IPS-18c (cell line): ENCODE measurements around the gene PGA3.
A peak's percentile ranks its signal among the peaks of the same experiment; 100 is the strongest.
"Not testable (repeated sequence)": the region's sequence is repeated elsewhere in the genome, so short reads cannot be mapped to it uniquely, and the experiment has no call there.

Experiments used
- H3K4me3 ChIP-seq: 2 replicates; pipeline ENCODE4 v1.7.0; 2013; ENCODE audit warnings: low read depth, mild to moderate bottlenecking, low read length, moderate library complexity; ENCODE audit not compliant: insufficient read depth
- H3K9me3 ChIP-seq: one replicate; pipeline ENCODE4 v1.6.1; 2013; ENCODE audit warnings: mild to moderate bottlenecking, low read length, moderate library complexity; ENCODE audit not compliant: control insufficient read depth, insufficient read depth

PGA3 gene

GRCh38 chr11:61202950-61203746 is at the start of gene PGA3:
Gene PGA3, plus strand, starts transcription at chr11:61203515. Its CDS starts 50 bp downstream, at chr11:61203565.
- H3K4me3 ChIP-seq, H3K9me3 ChIP-seq: not testable (repeated sequence)

- no peak overlapping the region for H3K4me3 ChIP-seq
- H3K9me3 ChIP-seq = no peaks in the 10 kb centered on the region
Measured at GRCh38 chr11:61153593-61154095, 49.7 kb upstream of the PGA3 start.

- Histone ChIP-seq H3K4me3 (no peak overlapping the region), H3K9me3 (no peaks in the 10 kb centered on the region)
Measured at GRCh38 chr11:61154528-61154927, 48.8 kb upstream of the PGA3 start.

- no peaks in the 10 kb centered on the region for H3K9me3 ChIP-seq
- no peak overlapping the region for H3K4me3 ChIP-seq
Measured at GRCh38 chr11:61155312-61155711, 48.0 kb upstream of the PGA3 start.

- H3K9me3 ChIP-seq = no peaks in the 10 kb centered on the region
- no peak overlapping the region for H3K4me3 ChIP-seq
Measured at GRCh38 chr11:61155741-61156140, 47.6 kb upstream of the PGA3 start.

GRCh38 chr11:61157743-61158142 is 45.6 kb upstream of the PGA3 start:
- H3K4me3 ChIP-seq = no peak overlapping the region
- H3K9me3 ChIP-seq = no peaks in the 10 kb centered on the region

GRCh38 chr11:61158691-61159381 is 44.5 kb upstream of the PGA3 start:
- H3K9me3 ChIP-seq = no peaks in the 10 kb centered on the region
- no peak overlapping the region for H3K4me3 ChIP-seq

GRCh38 chr11:61160487-61161189 is 42.7 kb upstream of the PGA3 start:
- H3K4me3 ChIP-seq = peak overlapping the region; percentile 96
- no peaks in the 10 kb centered on the region for H3K9me3 ChIP-seq

- Histone ChIP-seq H3K9me3 (no peaks in the 10 kb centered on the region), H3K4me3 (peak within 1 kb of the TSS; percentile 96)
Measured at GRCh38 chr11:61161190-61162091, 41.9 kb upstream of the PGA3 start, which contains the start of gene VPS37C. Gene VPS37C, minus strand, starts transcription at chr11:61161426. Its CDS starts 22,597 bp downstream, at chr11:61138829.

- H3K9me3 ChIP-seq = peaks cover 3% of the 10 kb centered on the region
- H3K4me3 ChIP-seq = peak overlapping the region; percentile 96; the same call in 1 of the 2 replicates
Measured at GRCh38 chr11:61162092-61162941, 41.0 kb upstream of the PGA3 start.

GRCh38 chr11:61163021-61163420 is 40.3 kb upstream of the PGA3 start:
- H3K4me3 ChIP-seq = no peak overlapping the region
- peaks cover 3% of the 10 kb centered on the region for H3K9me3 ChIP-seq

- peaks cover 5% of the 10 kb centered on the region for H3K9me3 ChIP-seq
- no peak overlapping the region for H3K4me3 ChIP-seq
Measured at GRCh38 chr11:61163714-61164605, 39.4 kb upstream of the PGA3 start.

GRCh38 chr11:61164606-61165424 is 38.5 kb upstream of the PGA3 start:
- H3K9me3 ChIP-seq = peaks cover 5% of the 10 kb centered on the region
- no peak overlapping the region for H3K4me3 ChIP-seq

- H3K9me3 ChIP-seq, H3K4me3 ChIP-seq: not testable (repeated sequence)
Measured at GRCh38 chr11:61165785-61166184, 37.5 kb upstream of the PGA3 start.
